ENCODE data around the gene TRIM9.

The TRIM9 gene

DNA sequence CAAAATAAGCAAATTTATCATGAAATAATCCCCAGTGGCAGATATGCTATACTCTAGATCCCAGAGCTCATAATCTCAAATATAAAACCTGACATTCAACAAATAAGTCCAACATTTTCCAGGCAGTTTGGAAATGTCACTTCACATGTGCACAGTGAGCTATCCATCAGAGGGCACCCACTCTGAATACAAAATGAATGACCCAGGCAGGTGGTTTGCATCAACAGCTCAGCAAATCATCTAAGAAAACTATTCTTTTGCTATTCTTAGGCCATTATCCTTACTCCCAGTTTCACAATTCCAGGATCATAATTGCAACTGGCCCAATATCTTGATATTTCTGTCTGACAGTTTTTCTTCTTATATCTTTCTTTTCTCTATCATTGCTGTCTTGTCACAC lies 38.5 kb downstream of the TRIM9 start:
- DNase-seq: no peak

DNA sequence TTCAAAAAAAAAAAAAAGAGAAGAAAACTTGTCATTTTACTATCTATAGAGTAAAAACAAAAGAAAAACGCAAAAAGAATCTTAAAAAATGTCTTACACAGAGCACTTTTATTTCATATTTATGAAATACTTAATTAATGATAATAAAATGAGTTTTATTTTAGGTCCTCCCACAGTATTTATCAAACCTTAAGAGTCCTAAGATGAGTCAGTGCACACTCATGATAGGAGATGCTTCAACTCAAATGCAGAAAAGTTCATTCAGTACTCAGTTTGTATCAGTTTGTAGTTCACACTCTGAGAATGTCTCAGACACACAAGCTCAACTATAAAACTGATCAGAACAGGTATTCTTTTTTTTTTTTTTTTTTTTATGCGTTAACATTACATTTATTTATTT lies 41.7 kb downstream of the TRIM9 start:
- DNase-seq: no peak

DNA sequence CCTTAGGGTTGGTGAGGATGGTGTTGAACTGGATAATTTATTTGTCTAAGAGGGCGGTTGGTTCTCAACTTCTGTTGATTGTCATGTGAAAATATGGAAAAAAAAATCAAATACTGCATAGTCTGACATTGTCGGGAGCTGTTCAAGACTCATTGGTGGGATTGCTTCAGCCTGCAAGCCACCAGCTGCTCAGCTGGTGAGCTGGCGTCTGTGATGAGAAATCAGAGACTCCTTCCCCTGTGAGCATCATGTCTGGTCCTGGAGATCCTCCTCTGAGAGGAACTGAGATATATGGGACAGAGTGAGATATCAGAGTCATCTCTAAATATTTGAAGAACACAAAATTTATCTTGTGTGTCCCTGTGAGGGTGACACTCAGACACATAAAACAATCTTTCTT lies 49.9 kb downstream of the TRIM9 start:
- DNase-seq: no peak

DNA sequence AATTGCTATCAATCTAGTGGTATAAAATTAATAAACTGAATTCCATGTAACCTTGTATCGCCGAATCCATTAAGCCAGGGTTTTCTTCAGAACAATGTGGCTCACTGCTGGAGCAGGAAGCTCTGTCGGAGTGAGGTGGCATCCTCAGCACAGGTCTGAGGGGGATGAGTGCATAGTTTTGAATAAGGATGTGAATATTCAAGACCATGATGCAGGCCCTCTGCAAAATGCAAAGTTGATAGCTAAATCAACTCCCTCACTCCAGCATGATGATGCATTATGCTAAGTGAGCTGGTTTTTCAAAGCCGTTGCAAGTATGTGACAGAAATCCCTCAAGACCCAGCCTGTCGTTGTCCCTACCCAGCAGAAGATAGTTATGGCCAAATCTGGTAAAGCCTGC lies 53.0 kb downstream of the TRIM9 start:
- DNase-seq: no peak

DNA sequence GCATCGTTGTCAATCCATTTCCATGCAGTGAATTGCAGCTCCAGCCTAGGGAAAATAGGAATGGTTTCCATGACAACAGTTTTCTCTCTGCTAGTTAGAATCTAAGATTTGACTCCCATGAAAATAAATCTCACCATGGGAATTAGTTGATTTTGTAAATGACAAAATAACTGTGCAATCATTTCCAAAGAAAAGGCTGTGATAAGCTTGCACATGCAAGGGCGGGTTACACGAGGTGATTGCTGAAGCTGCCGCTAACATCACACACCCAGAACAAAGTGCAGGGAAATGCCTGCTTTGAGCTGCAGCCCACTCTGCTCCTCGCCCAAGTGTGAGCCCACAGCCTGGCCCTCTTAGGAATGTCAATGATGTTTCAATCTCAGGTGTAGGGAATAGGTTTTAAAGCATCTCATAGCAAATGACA lies 53.8 kb downstream of the TRIM9 start:
- DNase-seq: no peak

DNA sequence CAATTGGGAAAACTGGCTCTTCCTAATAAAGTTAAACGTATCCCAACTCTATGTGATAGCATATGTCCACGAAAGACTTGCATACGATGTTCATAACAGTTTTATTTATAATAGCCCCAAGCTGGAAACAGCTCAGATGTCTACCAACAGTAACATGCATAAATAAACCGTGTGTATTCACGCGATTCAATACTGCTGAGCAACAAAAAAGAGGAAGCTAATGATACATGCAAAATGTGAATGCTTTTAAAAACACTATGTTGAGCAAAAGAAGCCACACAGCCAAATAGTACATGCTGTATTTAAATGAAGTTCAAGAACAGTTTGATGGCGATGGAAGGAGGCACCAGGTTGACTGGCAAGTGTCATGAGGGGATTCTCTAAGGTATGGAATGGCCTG lies 55.7 kb downstream of the TRIM9 start:
- DNase-seq: no peak

DNA sequence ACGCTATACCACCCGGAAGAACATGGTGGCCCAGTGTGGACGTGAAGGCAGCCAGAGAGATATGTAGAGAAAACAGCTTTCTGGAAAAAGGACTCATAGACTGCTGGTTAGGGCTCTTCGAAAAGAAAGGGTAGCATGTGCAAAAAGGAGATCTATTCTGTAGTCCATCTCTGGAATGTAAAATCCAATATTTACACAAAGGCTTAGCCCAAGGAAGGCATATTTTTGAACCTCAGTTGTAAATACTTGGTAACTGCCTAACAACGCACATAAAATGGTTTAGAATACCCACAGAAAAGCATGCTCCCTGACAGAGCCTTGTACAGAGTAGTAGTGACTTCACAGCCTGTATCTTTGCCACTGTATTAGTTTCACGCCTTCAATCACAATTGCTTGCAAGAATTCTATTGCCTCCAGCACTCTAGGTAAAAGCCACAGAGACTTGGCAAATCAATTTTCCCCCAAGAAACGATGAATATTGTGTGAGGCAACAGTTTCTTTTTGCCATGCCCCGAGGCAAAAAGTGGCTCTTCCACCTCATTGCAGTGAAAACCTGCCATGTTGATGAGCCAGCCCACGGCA lies 59.2 kb downstream of the TRIM9 start:
- DNase-seq: no peak

DNA sequence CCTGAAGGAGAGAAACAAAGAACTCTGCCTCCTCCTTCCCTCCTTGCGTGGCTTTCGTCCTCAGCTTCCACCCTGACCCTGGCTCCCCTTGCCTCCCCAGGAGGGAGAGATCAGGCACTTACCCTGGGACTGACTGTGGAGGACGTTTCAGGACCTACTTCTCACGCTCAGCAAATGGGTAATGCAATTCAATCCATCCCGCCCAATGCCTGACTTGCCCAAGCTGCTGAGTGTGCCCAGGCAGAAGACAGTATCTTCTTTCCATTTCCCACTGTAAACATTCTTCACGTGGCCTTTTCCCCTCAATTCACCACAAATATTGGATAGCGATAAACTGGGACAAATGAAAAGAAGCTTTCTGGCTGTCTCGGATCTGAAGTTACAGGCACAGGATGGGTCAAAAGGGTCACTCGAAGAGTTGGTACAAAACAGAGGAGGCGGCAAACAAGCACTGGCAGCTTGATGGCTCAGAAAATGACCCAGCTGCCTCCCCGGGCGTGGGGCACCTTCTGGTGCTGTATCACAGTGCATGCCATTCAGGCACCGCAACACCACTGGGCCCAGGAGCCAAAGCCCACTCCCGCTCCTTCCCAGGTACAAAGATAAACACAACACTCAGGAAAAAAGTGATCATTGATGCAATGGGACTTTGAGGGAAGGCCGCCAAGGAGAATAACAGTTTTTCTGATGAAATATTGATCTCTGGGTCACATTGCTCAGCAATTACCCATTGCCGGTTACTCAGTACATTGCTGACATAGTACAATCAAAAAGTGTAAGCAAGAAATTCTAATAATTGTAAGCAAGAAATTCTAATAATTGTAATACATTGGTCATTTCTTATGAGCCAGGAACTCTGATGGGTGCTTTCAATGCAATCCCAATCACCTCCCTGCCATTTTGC lies 65.8 kb downstream of the TRIM9 start:
- no peak for DNase-seq

DNA sequence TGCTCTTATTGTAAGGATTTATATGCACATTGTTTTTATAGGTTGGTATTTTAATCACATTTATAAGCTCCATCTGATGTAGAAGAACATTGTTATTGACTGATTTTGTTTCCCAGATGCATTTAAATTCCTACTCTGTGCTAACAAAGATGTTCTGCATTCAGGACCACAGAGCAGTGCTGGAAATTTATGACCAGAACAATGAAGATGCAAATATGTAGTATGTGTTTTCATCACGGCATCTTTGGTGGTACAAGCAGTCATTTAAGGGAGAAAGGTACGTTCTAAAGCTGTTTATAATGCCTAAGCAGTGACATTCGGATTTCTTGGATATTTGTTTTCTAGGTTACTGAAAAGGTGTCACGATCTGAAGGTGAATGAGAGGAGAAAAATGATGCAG lies 66.5 kb downstream of the TRIM9 start:
- no peak for DNase-seq

DNA sequence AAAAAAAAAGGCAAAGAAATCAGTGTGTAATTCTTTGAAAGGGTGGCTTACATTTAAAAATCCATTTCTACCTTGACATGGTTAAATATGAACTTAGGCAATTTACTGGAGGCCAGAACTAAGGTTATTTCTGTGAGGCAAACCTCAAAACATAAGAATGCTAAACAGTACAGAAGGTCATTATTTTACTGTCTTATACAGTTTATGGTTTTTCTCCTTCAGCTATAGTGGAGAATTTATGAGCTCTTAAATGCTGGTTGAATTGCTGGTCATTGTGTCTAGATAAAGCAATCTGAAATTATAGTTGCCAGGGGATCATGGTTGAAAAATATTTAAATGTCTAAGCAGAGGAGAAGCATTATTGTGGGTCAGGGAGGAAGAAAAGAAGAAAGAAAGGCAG lies 70.5 kb downstream of the TRIM9 start:
- DNase-seq: no peak

DNA sequence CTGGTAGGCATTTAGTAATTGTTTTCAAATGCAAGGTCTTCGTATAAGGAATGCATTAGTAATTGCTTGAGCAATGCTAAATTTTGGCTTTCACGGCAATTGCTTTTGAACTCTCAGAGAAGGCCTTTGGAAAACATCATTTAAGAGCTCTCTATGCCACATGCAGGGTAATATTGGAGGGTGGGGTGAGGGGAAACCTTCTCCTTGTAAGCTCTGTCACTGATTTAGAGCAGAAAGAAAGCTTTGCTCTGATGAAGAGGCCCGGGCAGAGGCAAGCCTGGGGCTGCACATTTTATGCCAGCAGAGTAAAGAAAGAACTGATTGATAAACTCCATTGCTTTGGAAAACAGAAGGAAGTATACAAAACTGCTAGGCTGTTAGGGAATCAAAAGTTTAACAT lies 70.9 kb downstream of the TRIM9 start:
- DNase-seq: peak; percentile 24

DNA sequence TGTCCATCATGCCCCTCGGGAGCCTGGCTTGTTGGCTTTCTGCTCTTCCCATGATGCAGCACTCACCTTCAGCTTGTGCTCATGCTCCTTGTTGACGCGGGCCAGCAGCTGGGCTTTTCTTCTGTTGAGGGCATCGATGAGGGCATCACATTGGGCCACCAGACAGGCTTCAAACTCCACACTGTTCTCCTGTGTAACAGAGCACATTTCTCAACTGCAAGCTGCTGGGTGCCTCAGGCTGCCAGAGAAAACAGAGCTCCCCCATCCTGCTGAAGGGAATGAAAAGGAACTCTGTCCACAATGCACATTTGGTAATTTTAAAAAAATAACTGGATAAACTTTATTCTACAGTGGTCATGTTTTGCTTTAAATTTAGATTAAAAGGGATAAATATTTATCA lies 72.1 kb downstream of the TRIM9 start:
- no peak for DNase-seq

DNA sequence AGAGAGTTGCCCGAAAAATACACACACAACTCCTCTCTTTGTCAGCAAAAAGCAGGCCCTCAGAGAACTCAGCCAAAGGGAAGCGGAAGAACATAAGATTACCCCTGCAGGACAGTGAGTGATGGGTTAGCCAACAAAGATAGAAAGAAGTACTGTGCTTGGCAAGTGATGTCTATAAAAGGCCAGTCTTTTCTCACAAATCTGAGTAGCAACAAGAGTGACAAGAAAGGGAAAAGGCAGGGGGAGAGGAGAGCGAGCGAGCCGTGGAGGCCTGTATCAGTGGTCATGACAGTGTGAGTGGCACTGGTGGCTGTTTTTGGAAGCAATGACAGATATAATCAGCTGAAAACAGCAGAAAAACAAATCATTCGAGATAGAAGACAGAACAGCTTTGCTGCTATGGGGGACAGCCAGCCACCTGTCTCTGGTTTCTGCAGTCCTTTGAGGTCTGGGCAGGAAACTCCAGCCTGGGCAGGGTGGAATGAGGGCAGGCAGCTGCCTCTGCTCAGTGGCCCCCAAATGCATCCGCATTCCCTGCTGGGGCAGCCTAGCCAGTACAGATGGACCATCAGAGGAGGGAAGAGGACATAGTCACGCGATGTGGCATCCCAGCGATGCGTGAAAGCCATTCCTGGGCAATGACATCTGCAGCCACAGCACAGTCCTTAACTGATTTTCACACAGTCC lies 74.7 kb downstream of the TRIM9 start:
- DNase-seq: peak; percentile 66

DNA sequence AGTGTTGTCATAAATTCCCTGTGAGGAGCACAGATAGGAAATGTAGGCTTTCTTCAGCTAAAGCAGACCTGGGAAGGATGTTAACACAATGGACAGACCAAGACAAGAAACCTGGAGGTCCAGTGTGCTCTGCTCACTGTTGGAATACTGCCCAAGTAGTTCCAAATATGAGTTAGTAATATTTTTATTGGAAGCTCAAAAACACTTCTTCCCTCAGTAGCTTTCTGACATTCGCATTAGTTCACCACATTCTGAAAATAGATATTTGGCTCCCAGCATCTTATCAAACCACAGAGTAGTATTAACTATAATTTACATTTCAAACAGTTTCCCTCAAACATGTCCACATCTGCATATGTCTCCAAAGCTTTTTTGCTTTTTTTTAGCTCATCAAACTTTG lies 75.8 kb downstream of the TRIM9 start:
- DNase-seq: peak; percentile 49

DNA sequence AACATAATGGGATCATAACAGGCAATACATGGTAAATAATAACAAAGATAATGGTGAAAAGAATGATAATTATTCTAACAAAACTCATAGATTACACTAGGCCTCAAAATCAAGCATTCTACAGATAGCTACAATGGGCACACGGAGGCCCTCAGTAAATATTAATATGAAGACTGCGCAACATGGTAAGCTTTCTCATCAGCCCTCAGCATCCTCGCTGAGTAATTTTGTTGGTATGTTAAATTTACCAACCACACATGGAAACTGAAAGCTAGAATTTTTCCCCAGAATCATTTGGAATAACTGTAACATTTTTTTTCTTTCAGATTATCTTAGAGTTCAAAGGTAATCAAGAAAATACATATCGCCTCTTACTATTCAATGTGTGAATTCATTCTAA lies 76.4 kb downstream of the TRIM9 start:
- DNase-seq: peak; percentile 56

DNA sequence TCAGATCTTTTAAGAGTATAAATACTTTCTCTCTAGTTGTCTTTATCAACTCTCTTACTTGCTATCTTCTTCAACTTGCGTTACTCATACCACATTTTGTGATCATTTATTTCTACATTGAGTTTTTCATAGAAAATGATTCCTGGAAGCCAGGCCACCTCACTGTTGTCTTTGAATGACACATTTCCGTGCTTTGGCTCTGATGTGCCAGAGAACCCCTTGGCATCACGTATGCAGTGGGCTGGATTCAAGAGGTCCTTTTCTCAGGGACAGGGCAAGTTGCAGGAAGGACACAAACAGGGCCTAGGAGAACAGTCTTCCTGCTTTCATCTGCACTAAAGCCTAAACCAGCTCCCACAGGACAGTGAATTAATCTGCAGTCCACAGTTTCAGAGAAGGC lies 80.3 kb downstream of the TRIM9 start:
- DNase-seq: no peak

DNA sequence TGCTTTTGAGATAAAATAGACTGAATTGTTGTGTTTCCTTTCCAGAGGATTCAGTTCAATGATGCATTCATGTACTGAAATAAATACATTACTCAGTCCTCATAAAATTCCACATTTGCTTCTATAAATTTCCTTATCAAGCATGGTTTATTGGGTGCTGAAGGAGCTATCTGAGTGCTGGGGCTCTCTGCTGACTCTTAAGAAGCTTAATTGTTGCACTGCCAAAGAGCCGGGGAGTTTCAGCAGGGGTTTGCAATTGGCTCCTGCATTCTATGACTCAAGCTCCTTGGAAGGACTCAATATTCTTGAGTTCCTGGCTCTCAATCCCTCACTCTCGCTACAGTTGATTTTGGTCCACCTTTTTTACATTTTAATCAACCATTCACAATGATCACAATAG lies 80.8 kb downstream of the TRIM9 start:
- DNase-seq: peak; percentile 46

DNA sequence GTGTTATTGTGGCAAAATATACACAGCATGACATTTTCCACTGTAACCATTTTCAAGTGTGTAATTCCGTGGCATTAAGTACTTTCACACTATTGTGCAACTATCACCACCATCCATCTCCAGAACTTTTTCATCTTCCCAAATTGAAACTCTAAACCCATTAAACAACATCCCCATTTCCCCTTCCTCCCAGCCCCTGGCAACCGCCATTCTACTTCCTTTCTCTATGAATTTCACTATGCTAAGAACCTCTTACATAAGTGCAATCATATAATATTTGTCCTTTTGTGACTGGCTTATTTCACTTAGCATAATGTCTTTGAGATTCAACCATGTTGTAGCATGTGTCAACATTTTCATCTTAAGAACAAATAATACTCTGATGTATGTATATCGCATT lies 82.8 kb downstream of the TRIM9 start:
- no peak for DNase-seq

DNA sequence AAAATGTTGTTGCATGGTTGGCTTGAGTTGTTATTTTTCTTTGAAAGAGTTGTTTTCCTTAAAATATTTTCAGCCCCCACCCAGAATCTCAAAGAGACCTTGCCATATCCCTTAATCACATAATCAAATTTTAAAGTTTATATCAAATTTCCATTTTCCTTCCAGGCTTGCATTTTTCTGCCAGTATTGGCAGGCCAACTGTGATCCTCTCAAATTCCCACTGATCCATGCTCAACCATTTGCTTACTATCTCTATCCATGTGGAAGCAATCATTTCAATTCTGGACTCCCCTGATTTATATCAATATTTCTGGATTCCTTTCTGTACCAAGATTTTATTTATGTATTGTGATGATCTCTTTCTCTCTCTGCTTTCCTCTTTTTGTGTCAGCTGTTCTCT lies 86.5 kb downstream of the TRIM9 start:
- DNase-seq: no peak

DNA sequence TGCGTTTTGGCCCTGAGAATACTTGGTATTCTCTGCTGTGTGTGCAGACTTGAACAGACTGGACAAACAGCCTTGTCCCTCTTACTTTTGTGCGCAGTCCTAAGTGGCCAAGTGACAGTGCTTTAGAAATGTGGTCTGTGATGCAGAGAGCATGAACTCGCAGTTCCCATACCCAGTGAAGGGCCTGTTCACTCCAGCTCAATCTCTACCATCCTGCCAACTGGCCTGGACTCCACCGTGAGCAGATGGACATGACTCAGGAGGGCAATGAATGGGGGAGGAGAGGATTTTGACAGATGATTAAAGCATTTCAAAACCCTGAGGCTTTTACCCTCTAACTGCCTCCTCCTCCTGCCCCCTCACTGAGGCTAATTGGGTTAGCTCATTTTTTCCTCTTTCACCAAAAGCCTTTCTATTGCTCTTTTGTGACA lies 88.1 kb downstream of the TRIM9 start:
- peak; percentile 71 for DNase-seq

DNA sequence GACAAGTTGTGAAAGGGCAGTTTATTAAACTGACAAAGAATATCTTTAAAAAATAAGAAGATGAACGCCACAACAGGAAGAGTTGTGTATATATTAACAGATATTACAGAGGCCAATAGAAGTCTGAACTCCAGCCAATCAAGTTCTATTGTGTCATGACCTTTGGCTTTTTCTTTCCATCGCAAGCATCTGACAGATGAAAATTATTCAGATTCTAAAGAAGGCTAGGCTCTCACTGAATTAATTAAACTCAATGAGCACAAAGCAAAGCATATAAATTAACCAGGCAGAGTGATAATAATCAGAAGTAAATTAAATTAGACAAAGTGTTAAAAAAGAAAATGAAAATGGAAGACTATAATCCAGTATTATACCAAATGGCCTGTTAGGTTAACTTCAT lies 88.6 kb downstream of the TRIM9 start:
- no peak for DNase-seq

DNA sequence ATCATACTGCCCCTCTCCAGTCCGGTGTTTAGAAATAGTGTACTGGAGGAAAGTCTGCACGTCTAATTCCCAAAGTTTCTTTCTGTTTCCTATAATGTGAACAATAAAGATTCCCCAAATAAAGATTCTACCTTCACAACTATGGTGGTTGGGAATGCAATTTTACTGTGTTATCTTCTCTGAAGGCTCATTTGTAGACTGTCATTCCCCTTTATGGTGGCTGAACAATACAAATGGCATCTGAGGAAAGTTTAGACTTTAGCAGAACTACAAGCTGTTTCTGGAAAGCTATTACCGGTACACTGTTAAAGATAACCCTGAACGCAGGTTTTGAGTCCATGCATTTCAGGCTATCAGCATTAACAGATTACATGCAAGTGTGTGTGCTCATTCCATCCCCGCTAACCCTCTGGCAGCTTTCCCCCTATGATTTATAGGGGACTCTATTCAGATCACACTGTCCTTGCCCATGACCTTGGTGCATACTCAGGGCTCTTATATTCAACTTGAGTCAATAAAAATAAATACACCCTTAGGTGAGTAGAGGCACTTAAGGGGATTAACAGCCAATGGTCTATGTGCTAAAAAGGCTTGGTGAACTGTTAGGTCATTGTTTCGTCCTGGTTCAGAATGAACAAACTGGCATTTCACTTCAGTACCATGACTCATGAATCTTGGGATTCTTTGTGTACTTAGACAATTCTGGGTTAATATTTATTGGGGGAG lies 89.9 kb downstream of the TRIM9 start:
- DNase-seq: peak; percentile 42

DNA sequence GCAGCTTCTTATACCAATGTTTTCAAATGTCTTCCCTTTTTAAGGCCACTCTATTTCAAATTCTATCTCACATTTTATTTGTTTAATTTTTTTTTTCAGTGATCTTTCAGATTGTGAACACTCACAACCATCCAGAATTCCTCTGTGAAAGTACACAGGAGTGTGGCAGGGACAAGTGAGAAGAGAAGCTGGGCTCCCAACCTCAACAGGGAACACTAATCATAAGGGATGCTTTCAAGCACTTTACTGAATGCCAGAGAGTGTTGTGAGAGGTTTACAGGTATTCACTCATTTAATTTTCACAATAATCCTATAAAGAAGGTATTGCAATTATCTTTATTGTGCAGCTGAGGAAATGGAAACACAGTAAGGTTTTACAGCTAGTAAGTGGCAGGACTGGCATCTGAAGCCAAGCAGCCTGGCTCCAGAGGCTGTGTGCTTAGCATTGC lies 90.5 kb downstream of the TRIM9 start:
- no peak for DNase-seq
